Mesendoderm (in vitro differentiated cells): Measurements from ENCODE around the gene CRADD.
"Not testable (repeated sequence)": the region's sequence is repeated elsewhere in the genome, so short reads cannot be mapped to it uniquely, and the experiment has no call there.

Source experiments
- DNase-seq: peaks from one replicate; pipeline ENCODE4 v3.0.0; 2013
- H2AK5ac ChIP-seq: 2 replicates; pipeline ENCODE4 v1.6.1; 2013; ENCODE audit warnings: low read length, inconsistent platforms
- H2BK120ac ChIP-seq: 2 replicates; pipeline ENCODE4 v1.6.1; 2013; ENCODE audit warnings: low read depth, mild to moderate bottlenecking, low read length, moderate library complexity, mixed read lengths
- H2BK15ac ChIP-seq: replicated peaks from 2 replicates; pipeline ENCODE4 v1.6.1; 2013; ENCODE audit warnings: low read depth, mild to moderate bottlenecking, moderate library complexity
- H2BK5ac ChIP-seq: 2 replicates; pipeline ENCODE4 v1.6.1; 2013; ENCODE audit warnings: low read length, inconsistent platforms
- H3K18ac ChIP-seq: 2 replicates; pipeline ENCODE4 v1.6.1; 2013; ENCODE audit warnings: mild to moderate bottlenecking, low read length, mixed read lengths
- H3K23ac ChIP-seq: one replicate; pipeline ENCODE4 v1.6.1; 2013; ENCODE audit warnings: low read length
- H3K27ac ChIP-seq: 2 replicates; pipeline ENCODE4 v1.5.1; 2013; ENCODE audit warnings: low read depth, mild to moderate bottlenecking, inconsistent platforms, low read length, moderate library complexity
- H3K27me3 ChIP-seq: 2 replicates; pipeline ENCODE4 v1.6.1; 2013; ENCODE audit warnings: low read length, control low read depth, mild to moderate bottlenecking, inconsistent platforms; ENCODE audit not compliant: insufficient read depth, poor library complexity
- H3K36me3 ChIP-seq: 2 replicates; pipeline ENCODE4 v1.6.1; 2013; ENCODE audit warnings: low read length, inconsistent platforms; ENCODE audit not compliant: control insufficient read depth, insufficient read depth
- H3K4ac ChIP-seq: one replicate; pipeline ENCODE4 v1.6.1; 2013; ENCODE audit warnings: low read depth, mild to moderate bottlenecking, low read length, moderate library complexity
- H3K4me1 ChIP-seq: 2 replicates; pipeline ENCODE4 v1.6.1; 2013; ENCODE audit warnings: low read depth, low read length, inconsistent platforms; ENCODE audit not compliant: control insufficient read depth
- H3K4me2 ChIP-seq: 2 replicates; pipeline ENCODE4 v1.6.1; 2013; ENCODE audit warnings: low read length
- H3K4me3 ChIP-seq: 2 replicates; pipeline ENCODE4 v1.5.1; 2013; ENCODE audit warnings: mild to moderate bottlenecking, low read length
- H3K56ac ChIP-seq: one replicate; pipeline ENCODE4 v1.6.1; 2013; ENCODE audit warnings: low read length
- H3K79me1 ChIP-seq: 2 replicates; pipeline ENCODE4 v1.6.1; 2013; ENCODE audit warnings: low read length, inconsistent platforms
- H3K79me2 ChIP-seq: 2 replicates; pipeline ENCODE4 v1.6.1; 2013; ENCODE audit warnings: mild to moderate bottlenecking, low read length; ENCODE audit not compliant: control insufficient read depth, insufficient read depth
- H3K9ac ChIP-seq: 2 replicates; pipeline ENCODE4 v1.6.1; 2013; ENCODE audit warnings: low read length, inconsistent platforms
- H4K5ac ChIP-seq: one replicate; pipeline ENCODE4 v1.6.1; 2013; ENCODE audit warnings: low read length
- H4K8ac ChIP-seq: one replicate; pipeline ENCODE4 v1.6.1; 2013; ENCODE audit warnings: low read depth, mild to moderate bottlenecking, control low read depth, low read length, moderate library complexity
- WGBS: extraction: QIAGEN DNeasy Blood & Tissue Kit; methylation state at CpG from one replicate; pipeline ENCODE4 v1.1.7; 2013; ENCODE audit warnings: low lambda C conversion rate, missing lambda C conversion rate; ENCODE audit not compliant: insufficient coverage; ENCODE audit errors: extremely low coverage; 5-methylcytosine and 5-hydroxymethylcytosine counted together

CRADD gene

GRCh38 chr12:93880853-93881522 is 203.8 kb downstream of the CRADD start:
- Histone ChIP-seq H3K4me2 (no peak overlapping the region), H3K27ac (no peak overlapping the region), H3K23ac (no peak overlapping the region), H2AK5ac (no peak overlapping the region), H4K5ac (no peak overlapping the region), H3K27me3 (no peaks in the 10 kb centered on the region), H3K4me3 (no peak overlapping the region), H3K36me3 (no peaks in the 10 kb centered on the region), H3K56ac (no peak overlapping the region), H2BK5ac (no peak overlapping the region), H3K9ac (no peak overlapping the region), H3K4me1 (peaks cover 8% of the 10 kb centered on the region), H2BK15ac (no peak overlapping the region), H3K4ac (no peak overlapping the region), H4K8ac (no peak overlapping the region), H3K79me1 (no peaks in the 10 kb centered on the region), H3K18ac (no peak overlapping the region), H2BK120ac (no peak overlapping the region), H3K79me2 (no peaks in the 10 kb centered on the region)
- no CpG with 5 or more reads among the region's 1 CpG for WGBS
- peak; percentile 34 for DNase-seq

GRCh38 chr12:93882763-93883162 is 205.6 kb downstream of the CRADD start:
- Histone ChIP-seq H3K9ac (no peak overlapping the region), H4K5ac (no peak overlapping the region), H3K4me1 (peaks cover 8% of the 10 kb centered on the region), H3K4me2 (no peak overlapping the region), H3K4me3 (no peak overlapping the region), H2BK15ac (no peak overlapping the region), H3K79me2 (no peaks in the 10 kb centered on the region), H2BK120ac (no peak overlapping the region), H3K36me3 (no peaks in the 10 kb centered on the region), H3K27ac (no peak overlapping the region), H3K79me1 (no peaks in the 10 kb centered on the region), H2AK5ac (no peak overlapping the region), H3K4ac (no peak overlapping the region), H3K18ac (no peak overlapping the region), H3K23ac (no peak overlapping the region), H3K56ac (no peak overlapping the region), H3K27me3 (no peaks in the 10 kb centered on the region), H4K8ac (no peak overlapping the region), H2BK5ac (no peak overlapping the region)
- no CpG with 5 or more reads among the region's 3 CpGs for WGBS
- DNase-seq = no peak

- no peak overlapping the region for H3K56ac ChIP-seq
- no peaks in the 10 kb centered on the region for H3K79me1 ChIP-seq
- no peak overlapping the region for H3K4me3 ChIP-seq
- no peak overlapping the region for H3K9ac ChIP-seq
- no peak overlapping the region for H3K4me2 ChIP-seq
- no peak for DNase-seq
- no peak overlapping the region for H2AK5ac ChIP-seq
- no peak overlapping the region for H4K8ac ChIP-seq
- no peaks in the 10 kb centered on the region for H3K79me2 ChIP-seq
- no peaks in the 10 kb centered on the region for H3K36me3 ChIP-seq
- no peak overlapping the region for H2BK15ac ChIP-seq
- peaks cover 8% of the 10 kb centered on the region for H3K4me1 ChIP-seq
- no peak overlapping the region for H3K4ac ChIP-seq
- H3K27ac ChIP-seq = no peak overlapping the region
- H3K27me3 ChIP-seq = no peaks in the 10 kb centered on the region
- no peak overlapping the region for H3K23ac ChIP-seq
- no peak overlapping the region for H4K5ac ChIP-seq
- WGBS = no CpG with 5 or more reads among the region's 2 CpGs
- no peak overlapping the region for H2BK120ac ChIP-seq
- H2BK5ac ChIP-seq = no peak overlapping the region
- no peak overlapping the region for H3K18ac ChIP-seq
Measured at GRCh38 chr12:93883436-93884154, 206.4 kb downstream of the CRADD start.

GRCh38 chr12:93884794-93885460 is 207.8 kb downstream of the CRADD start:
- no peak overlapping the region for H4K8ac ChIP-seq
- no peak overlapping the region for H3K4me2 ChIP-seq
- H3K23ac ChIP-seq = no peak overlapping the region
- H3K4me3 ChIP-seq = no peak overlapping the region
- H3K18ac ChIP-seq = no peak overlapping the region
- no peaks in the 10 kb centered on the region for H3K27me3 ChIP-seq
- H3K27ac ChIP-seq = no peak overlapping the region
- no peaks in the 10 kb centered on the region for H3K79me1 ChIP-seq
- no peak overlapping the region for H3K56ac ChIP-seq
- no peak overlapping the region for H3K9ac ChIP-seq
- no peak overlapping the region for H3K4ac ChIP-seq
- no peak overlapping the region for H2BK15ac ChIP-seq
- no peaks in the 10 kb centered on the region for H3K36me3 ChIP-seq
- H2AK5ac ChIP-seq = no peak overlapping the region
- no peak overlapping the region for H2BK120ac ChIP-seq
- H3K4me1 ChIP-seq = peaks cover 8% of the 10 kb centered on the region
- WGBS = no CpG with 5 or more reads among the region's 5 CpGs
- H3K79me2 ChIP-seq = no peaks in the 10 kb centered on the region
- no peak overlapping the region for H4K5ac ChIP-seq
- H2BK5ac ChIP-seq = no peak overlapping the region
- DNase-seq = peak; percentile 73

GRCh38 chr12:93885973-93886532 is 208.9 kb downstream of the CRADD start:
- not testable (repeated sequence) for H4K5ac ChIP-seq, DNase-seq, H3K23ac ChIP-seq, H2BK120ac ChIP-seq, H3K56ac ChIP-seq, H3K9ac ChIP-seq, H3K4me2 ChIP-seq, H2BK15ac ChIP-seq, H3K79me1 ChIP-seq, H3K79me2 ChIP-seq, H3K36me3 ChIP-seq, H2BK5ac ChIP-seq, H3K4ac ChIP-seq, H3K18ac ChIP-seq, H3K4me3 ChIP-seq, H2AK5ac ChIP-seq, H3K4me1 ChIP-seq, H4K8ac ChIP-seq, H3K27me3 ChIP-seq, H3K27ac ChIP-seq
- WGBS = no CpG with 5 or more reads among the region's 7 CpGs
